ENCODE data around the gene AP1G1.

DNA sequence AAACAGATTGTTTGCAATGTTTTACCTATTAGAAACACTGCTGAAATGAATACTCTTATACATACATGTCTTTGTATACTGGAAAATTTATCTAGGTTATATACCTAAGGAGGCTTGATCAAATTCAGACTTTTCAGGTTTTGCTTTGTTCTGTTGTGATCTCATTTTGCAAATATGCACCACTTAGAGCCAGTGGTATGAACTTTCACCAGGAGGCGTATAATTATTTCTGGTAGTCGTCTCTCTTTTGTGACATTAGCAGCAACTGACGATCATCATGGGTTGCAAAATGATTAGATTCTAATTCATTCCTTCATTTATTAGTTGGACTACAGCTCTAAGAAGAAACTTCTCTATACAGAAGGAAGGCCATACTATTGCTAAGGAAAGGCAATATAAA lies 26.9 kb downstream of the AP1G1 start:
- TF ChIP-seq, protein P1, sequence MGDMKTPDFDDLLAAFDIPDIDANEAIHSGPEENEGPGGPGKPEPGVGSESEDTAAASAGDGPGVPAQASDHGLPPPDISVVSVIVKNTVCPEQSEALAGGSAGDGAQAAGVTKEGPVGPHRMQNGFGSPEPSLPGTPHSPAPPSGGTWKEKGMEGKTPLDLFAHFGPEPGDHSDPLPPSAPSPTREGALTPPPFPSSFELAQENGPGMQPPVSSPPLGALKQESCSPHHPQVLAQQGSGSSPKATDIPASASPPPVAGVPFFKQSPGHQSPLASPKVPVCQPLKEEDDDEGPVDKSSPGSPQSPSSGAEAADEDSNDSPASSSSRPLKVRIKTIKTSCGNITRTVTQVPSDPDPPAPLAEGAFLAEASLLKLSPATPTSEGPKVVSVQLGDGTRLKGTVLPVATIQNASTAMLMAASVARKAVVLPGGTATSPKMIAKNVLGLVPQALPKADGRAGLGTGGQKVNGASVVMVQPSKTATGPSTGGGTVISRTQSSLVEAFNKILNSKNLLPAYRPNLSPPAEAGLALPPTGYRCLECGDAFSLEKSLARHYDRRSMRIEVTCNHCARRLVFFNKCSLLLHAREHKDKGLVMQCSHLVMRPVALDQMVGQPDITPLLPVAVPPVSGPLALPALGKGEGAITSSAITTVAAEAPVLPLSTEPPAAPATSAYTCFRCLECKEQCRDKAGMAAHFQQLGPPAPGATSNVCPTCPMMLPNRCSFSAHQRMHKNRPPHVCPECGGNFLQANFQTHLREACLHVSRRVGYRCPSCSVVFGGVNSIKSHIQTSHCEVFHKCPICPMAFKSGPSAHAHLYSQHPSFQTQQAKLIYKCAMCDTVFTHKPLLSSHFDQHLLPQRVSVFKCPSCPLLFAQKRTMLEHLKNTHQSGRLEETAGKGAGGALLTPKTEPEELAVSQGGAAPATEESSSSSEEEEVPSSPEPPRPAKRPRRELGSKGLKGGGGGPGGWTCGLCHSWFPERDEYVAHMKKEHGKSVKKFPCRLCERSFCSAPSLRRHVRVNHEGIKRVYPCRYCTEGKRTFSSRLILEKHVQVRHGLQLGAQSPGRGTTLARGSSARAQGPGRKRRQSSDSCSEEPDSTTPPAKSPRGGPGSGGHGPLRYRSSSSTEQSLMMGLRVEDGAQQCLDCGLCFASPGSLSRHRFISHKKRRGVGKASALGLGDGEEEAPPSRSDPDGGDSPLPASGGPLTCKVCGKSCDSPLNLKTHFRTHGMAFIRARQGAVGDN (IDR thresholded peaks at IDR 0.05), result no peak
- TF ChIP-seq GABPA (IDR thresholded peaks at IDR 0.05; ENCODE audit: low read depth) (no peak), RFX5 (IDR thresholded peaks at IDR 0.05; ENCODE audit: low read depth, low read length) (no peak), ETV6 (conservative IDR thresholded peaks at IDR 0.05 in 1 of 2, IDR thresholded peaks at IDR 0.05 in 1 of 2; ENCODE audit: borderline replicate concordance in 1 of 2, low read depth in 1 of 2) (no peak), CREM (IDR thresholded peaks at IDR 0.05; ENCODE audit: low read depth) (no peak), TCF12 (IDR thresholded peaks at IDR 0.05; ENCODE audit: low read depth, low read length) (no peak)
- TF ChIP-seq, protein P2, sequence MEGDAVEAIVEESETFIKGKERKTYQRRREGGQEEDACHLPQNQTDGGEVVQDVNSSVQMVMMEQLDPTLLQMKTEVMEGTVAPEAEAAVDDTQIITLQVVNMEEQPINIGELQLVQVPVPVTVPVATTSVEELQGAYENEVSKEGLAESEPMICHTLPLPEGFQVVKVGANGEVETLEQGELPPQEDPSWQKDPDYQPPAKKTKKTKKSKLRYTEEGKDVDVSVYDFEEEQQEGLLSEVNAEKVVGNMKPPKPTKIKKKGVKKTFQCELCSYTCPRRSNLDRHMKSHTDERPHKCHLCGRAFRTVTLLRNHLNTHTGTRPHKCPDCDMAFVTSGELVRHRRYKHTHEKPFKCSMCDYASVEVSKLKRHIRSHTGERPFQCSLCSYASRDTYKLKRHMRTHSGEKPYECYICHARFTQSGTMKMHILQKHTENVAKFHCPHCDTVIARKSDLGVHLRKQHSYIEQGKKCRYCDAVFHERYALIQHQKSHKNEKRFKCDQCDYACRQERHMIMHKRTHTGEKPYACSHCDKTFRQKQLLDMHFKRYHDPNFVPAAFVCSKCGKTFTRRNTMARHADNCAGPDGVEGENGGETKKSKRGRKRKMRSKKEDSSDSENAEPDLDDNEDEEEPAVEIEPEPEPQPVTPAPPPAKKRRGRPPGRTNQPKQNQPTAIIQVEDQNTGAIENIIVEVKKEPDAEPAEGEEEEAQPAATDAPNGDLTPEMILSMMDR (IDR thresholded peaks at IDR 0.05 in 2 of 3, conservative IDR thresholded peaks at IDR 0.05 in 1 of 3; ENCODE audit: control insufficient read depth in 2 of 3, extremely low read depth in 1 of 3, insufficient read depth in 1 of 3, low read depth in 3 of 3, low read length in 3 of 3), result no peak
